ENCODE data around the gene COL27A1. TPM values are rescaled to one million over a fixed set of nuclear protein-coding genes. Genes with fewer than 3 reads are reported as not detected.

Gene COL27A1
- total and polyA plus RNA-seq, 2 donors (not counting 3 experiments of a cell fraction or from before 2014, with no cell fraction given), result 14.7 to 49.1 TPM

DNA sequence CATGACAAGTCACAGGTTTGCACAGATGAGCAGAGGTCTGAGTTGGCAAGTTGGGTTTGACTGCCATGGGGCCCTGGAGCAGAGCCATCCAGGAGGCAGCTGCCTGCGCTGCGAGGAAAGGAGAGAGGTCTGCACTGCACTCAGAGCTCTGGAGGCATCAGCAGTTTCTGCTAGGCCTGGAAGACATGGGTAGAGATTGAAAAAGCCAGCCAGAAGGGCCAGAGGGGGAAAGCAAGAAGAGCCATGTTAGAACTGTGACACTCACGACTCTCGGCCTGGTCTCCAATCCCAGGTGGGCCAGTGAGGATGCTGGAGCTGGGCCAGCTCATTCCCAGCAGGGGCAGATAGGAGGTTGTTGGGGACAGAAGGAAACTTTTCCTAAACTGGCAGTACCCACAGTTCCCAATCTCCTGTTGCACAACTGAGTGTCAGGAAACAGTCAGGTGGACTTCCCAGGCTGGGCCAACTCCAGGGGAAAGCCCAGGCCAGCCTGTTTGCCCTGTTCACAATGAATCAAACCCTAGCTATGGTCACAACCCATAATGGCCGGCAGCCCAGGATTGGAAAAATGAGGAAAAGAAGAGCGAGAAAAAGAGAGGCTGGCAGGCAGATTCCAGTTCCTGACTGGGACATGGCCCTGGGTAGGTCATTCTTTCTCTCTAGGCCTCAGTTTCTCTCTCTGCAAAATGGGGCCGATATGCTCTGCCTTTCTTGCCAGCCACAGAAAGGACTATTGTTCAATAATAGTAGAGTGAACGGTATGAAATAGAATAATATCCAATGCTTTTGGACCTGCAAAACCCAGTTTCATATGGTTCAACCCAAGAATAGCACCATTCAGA, 159.8 kb downstream of the COL27A1 start:
- no peak overlapping the region for H3K27ac ChIP-seq (ENCODE audit: insufficient read depth, low read depth, low read length)
- no peaks in the 10 kb centered on the region for H3K79me2 ChIP-seq (ENCODE audit: control insufficient read depth, insufficient read depth, low read length)
- ChIA-PET CTCF (interaction anchor here (1.2 to 3.4 kb wide), 3 partner anchors 24 to 438 kb away, joined by 3 to 12 read pairs (median 6); no protein-coding TSS in a partner anchor), POLR2A (no interaction called here)
- H3K4me3 ChIP-seq (replicated peaks in 1 of 3; ENCODE audit: insufficient read depth in 1 of 3, low read depth in 1 of 3, low read length in 3 of 3), result no peak overlapping the region
- no peaks in the 10 kb centered on the region for H3K4me1 ChIP-seq (ENCODE audit: control insufficient read depth, extremely low read depth, insufficient read depth, low read length)
- H3K27me3 ChIP-seq (ENCODE audit: control insufficient read depth in 2 of 2, insufficient read depth in 2 of 2, low read length in 2 of 2), result peaks cover 0 to 5% of the 10 kb centered on the region in 2 experiments
- BruUV-seq (replicated peaks), result no TSS peak
- no peak for DNase-seq (ENCODE audit: low read depth, low spot score)
- no peaks in the 10 kb centered on the region for H3K9me3 ChIP-seq (replicated peaks; ENCODE audit: control insufficient read depth, insufficient read depth, low read length)
- H3K4me2 ChIP-seq (ENCODE audit: insufficient read depth, low read length), result no peak overlapping the region
- no peak overlapping the region for H2AFZ ChIP-seq (ENCODE audit: low read depth, low read length)
- dilution Hi-C loops (cut with MboI; ENCODE audit: extremely low pct_ligation_motif_present, low sequenced_read_pairs), result no loop called here
- H3K9me1 ChIP-seq (replicated peaks; ENCODE audit: control insufficient read depth, extremely low read depth, insufficient read depth, low read length), result no peaks in the 10 kb centered on the region
- H3K9ac ChIP-seq (replicated peaks; ENCODE audit: extremely low read depth, insufficient read depth, low read length), result no peak overlapping the region
- no peak for TF ChIP-seq GATA2 (IDR thresholded peaks at IDR 0.05; ENCODE audit: insufficient read depth, insufficient read length, low read depth, low read length)
- TF ChIP-seq, protein P1, sequence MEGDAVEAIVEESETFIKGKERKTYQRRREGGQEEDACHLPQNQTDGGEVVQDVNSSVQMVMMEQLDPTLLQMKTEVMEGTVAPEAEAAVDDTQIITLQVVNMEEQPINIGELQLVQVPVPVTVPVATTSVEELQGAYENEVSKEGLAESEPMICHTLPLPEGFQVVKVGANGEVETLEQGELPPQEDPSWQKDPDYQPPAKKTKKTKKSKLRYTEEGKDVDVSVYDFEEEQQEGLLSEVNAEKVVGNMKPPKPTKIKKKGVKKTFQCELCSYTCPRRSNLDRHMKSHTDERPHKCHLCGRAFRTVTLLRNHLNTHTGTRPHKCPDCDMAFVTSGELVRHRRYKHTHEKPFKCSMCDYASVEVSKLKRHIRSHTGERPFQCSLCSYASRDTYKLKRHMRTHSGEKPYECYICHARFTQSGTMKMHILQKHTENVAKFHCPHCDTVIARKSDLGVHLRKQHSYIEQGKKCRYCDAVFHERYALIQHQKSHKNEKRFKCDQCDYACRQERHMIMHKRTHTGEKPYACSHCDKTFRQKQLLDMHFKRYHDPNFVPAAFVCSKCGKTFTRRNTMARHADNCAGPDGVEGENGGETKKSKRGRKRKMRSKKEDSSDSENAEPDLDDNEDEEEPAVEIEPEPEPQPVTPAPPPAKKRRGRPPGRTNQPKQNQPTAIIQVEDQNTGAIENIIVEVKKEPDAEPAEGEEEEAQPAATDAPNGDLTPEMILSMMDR (IDR thresholded peaks at IDR 0.05; ENCODE audit: extremely low read depth in 1 of 2, insufficient read depth in 1 of 2, low read depth in 1 of 2, low read length in 2 of 2), result no peak
- no peak for TF ChIP-seq MYC (IDR thresholded peaks at IDR 0.05; ENCODE audit: low read depth, low read length)
- TF ChIP-seq POLR2AphosphoS5 (IDR thresholded peaks at IDR 0.05; ENCODE audit: insufficient read depth, low read depth, low read length), result no peak
- no peak for TF ChIP-seq JUN (IDR thresholded peaks at IDR 0.05; ENCODE audit: borderline replicate concordance, insufficient read depth, insufficient read length, low read depth)
- TF ChIP-seq MAX (IDR thresholded peaks at IDR 0.05; ENCODE audit: insufficient read depth, insufficient read length), result no peak
- TF ChIP-seq FOS (IDR thresholded peaks at IDR 0.05; ENCODE audit: borderline replicate concordance, insufficient read depth, low read length), result no peak
- no peak for TF ChIP-seq POLR2A (IDR thresholded peaks at IDR 0.05; ENCODE audit: low read depth, low read length)
- TF ChIP-seq EZH2 (IDR thresholded peaks at IDR 0.05; ENCODE audit: borderline replicate concordance, low read depth, low read length, severe bottlenecking), result no peak
- no peaks in the 10 kb centered on the region for H4K20me1 ChIP-seq (replicated peaks; ENCODE audit: control insufficient read depth, extremely low read depth, insufficient read depth, low read length)
- intact Hi-C loops (cut with micrococcal nuclease), result no loop called here
- H3K36me3 ChIP-seq (ENCODE audit: control insufficient read depth in 2 of 2, extremely low read depth in 1 of 2, insufficient read depth in 2 of 2, low read length in 2 of 2), result peaks cover 0 to 2% of the 10 kb centered on the region in 2 experiments
- FAIRE-seq, result no peak

All from endothelial cell of umbilical vein (primary cell).